Sigmoid colon (tissue), 7 donors: ENCODE measurements around the gene TVP23C. TPM values are rescaled to one million over a fixed set of nuclear protein-coding genes. Genes with fewer than 3 reads are reported as not detected.
A peak's percentile ranks its signal among the peaks of the same experiment; 100 is the strongest.

ENCODE experiments used
- DNase-seq: peaks from one replicate; pipeline ENCODE4 v3.0.0-alpha.2; 2019
- H3K27ac ChIP-seq, 4 donors: fragments of 200-600 bp; sonication (generic); one replicate each; pipeline ENCODE4 v1.5.1; 2016 to 2019; ENCODE audit warnings: mild to moderate bottlenecking in 1 of 4
- H3K27me3 ChIP-seq, 3 donors: fragments of 200-600 bp; sonication (generic); one replicate each; pipeline ENCODE4 v1.5.1; 2019; ENCODE audit warnings: mild to moderate bottlenecking in 1 of 3
- H3K36me3 ChIP-seq, 4 donors: fragments of 200-600 bp; sonication (generic); one replicate each; pipeline ENCODE4 v1.5.1; 2016 to 2019
- H3K4me1 ChIP-seq, 4 donors: fragments of 200-600 bp; sonication (generic); one replicate each; pipeline ENCODE4 v1.5.1; 2017 to 2019
- H3K4me3 ChIP-seq, 4 donors: fragments of 200-600 bp; sonication (generic); one replicate each; pipeline ENCODE4 v1.5.1; 2017 to 2019; ENCODE audit warnings: mild to moderate bottlenecking in 2 of 4, moderate library complexity in 1 of 4
- H3K9me3 ChIP-seq, 4 donors: fragments of 200-600 bp in 3 of 4; sonication (generic) in 3 of 4; one replicate each; pipeline versions ENCODE4 v1.5.1 to v1.6.1; 2013 to 2019
- CTCF ChIP-seq, 4 experiments: fragments of 450-650 bp in 3 of 4; fragments of 200-600 bp in 1 of 4; IDR thresholded peaks; one replicate each; pipeline ENCODE4 v1.5.1; 2016 to 2019; ENCODE audit warnings: antibody characterized with exemption in 4 of 4, mild to moderate bottlenecking in 3 of 4, moderate library complexity in 2 of 4
- EP300 ChIP-seq, 4 donors: sonication (generic); formaldehyde crosslinking; IDR thresholded peaks; one replicate each; pipeline ENCODE4 v1.6.1; 2017; ENCODE audit warnings: antibody characterized with exemption in 4 of 4
- POLR2A ChIP-seq, 2 donors: fragments of 450-650 bp; IDR thresholded peaks; one replicate each; pipeline ENCODE4 v1.6.1; 2016; ENCODE audit warnings: antibody characterized with exemption in 2 of 2, mild to moderate bottlenecking in 2 of 2, moderate library complexity in 2 of 2
- POLR2AphosphoS5 ChIP-seq, 4 donors: sonication (generic); formaldehyde crosslinking; IDR thresholded peaks; one replicate each; pipeline ENCODE4 v1.6.1; 2017; ENCODE audit warnings: antibody characterized with exemption in 4 of 4
- WGBS, 2 donors: extraction: QIAGEN DNeasy Blood & Tissue Kit; methylation state at CpG; one replicate each; pipeline ENCODE4 v1.1.7; 2013; 5-methylcytosine and 5-hydroxymethylcytosine counted together
- intact Hi-C: fragments of 100-400 bp; cut with DNase I; formaldehyde crosslinking; loops from one replicate; pipeline ENCODE4 v1.15.1; 2023
- polyA plus RNA-seq, 3 donors: library from polyadenylated mRNA; stranded (reverse); fragments of 200-250 nt; gene quantifications; one replicate each; pipeline ENCODE4 v1.2.3, GENCODE V29; 2013
- total RNA-seq, 4 donors: library from RNA; depleted of rRNA; stranded (reverse); fragments of >200 nt; gene quantifications; one replicate each; pipeline ENCODE4 v1.1.0, GENCODE V29; 2016
- donor health status: healthy with polysubstance abuse.
- donor health status: Bipolar disorder and iron deficiency.
- donor health status: healthy.

TVP23C gene
- total and polyA plus RNA-seq, 7 donors = 1.4 to 18.1 (median 9.4) TPM; not detected in 1

DNA sequence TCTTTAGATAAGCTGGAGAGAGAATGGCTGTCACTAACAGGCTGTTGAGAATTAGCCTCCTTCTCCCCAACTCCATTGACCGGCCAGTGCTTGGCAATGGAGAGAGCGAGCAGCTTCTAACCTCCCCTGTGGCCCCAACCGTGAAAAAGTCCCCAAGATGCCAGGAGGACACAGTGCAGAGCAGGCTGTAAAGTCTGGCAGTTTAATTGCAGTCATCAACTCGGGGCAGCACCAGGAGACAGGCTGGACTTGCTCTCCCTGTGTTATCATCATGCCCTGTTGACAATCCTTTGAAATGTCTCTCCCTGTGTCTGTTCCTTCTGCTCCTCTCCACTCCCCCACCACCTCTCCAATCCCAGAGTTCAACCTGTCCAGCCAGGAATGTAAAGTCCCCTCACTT is 95.2 kb downstream of the TVP23C start:
- Histone ChIP-seq H3K4me1 (peaks cover 0 to 35% (median 28%) of the 10 kb centered on the region in 4 donors), H3K27ac (peak overlapping the region in 3 of 4 donors; percentile 39 to 60 (median 47)), H3K36me3 (no peaks in the 10 kb centered on the region), H3K27me3 (no peaks in the 10 kb centered on the region), H3K4me3 (no peak overlapping the region), H3K9me3 (no peaks in the 10 kb centered on the region)
- WGBS, 2 donors = 13 to 38% methylated on average over 4 of the region's 4 CpGs
- TF ChIP-seq EP300 (IDR thresholded peaks at IDR 0.05) (no peak), POLR2AphosphoS5 (IDR thresholded peaks at IDR 0.05) (peak; percentile 50 to 84 (median 70))
- no peak for DNase-seq
- intact Hi-C loops = no loop called here

DNA sequence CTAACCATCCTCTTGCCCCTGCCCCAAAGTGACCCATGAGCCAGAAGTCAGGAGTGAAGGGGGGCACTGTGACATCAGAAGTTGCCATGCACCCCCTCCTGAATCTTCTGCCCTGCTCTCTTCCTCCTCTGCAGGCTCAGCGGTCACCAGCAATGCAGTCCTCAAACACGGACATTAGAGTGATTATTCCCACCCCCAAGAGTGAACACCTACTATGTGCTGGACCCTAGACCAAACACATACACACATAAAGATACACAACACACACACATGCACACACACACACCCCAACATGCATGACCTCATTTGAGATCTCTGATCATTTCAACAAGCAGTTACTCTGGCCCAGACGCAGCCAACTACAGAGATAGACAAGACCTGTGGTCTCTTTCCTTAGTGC is 95.7 kb downstream of the TVP23C start, which contains the start of gene CDRT4:
Gene CDRT4, minus strand, starts transcription at position 30 of the 400 bp plus-strand sequence. CDS start 27,383 bp downstream, outside the sequence.
- 89 to 93% methylated on average over 3 of the region's 3 CpGs for WGBS, 2 donors
- no peak for DNase-seq
- Histone ChIP-seq H3K27ac (peak within 1 kb of the TSS in 3 of 4 donors; percentile 39 to 60 (median 47)), H3K9me3 (no peaks in the 10 kb centered on the region), H3K4me1 (peaks cover 0 to 41% (median 34%) of the 10 kb centered on the region in 4 donors), H3K36me3 (no peaks in the 10 kb centered on the region), H3K4me3 (no peak within 1 kb of the TSS), H3K27me3 (no peaks in the 10 kb centered on the region)
- TF ChIP-seq POLR2A (IDR thresholded peaks at IDR 0.05) (no peak), EP300 (IDR thresholded peaks at IDR 0.05) (no peak), POLR2AphosphoS5 (IDR thresholded peaks at IDR 0.05) (no peak), CTCF (IDR thresholded peaks at IDR 0.05) (no peak)
- intact Hi-C loops = no loop called here

DNA sequence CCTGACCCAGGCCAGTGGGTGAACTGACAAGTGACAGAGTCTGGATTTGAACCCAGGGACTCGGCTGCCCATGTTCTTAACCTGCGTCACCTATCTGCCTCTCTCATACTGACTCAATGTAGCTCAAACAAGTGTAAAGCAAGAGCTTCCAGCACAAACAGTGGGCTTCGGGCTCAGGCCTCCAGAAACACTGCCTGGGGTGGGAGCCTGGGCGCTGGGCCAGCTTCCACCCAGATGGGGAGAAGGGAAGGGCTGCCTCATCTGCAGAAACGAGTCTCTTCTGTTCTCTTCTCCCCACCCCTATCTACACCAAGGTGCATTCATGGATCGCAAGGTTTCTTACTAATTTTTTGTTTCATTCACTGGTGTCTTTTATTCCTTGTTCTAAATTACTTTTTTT is 97.2 kb downstream of the TVP23C start:
- intact Hi-C loops = no loop called here
- H3K4me1 ChIP-seq = peaks cover 0 to 53% (median 36%) of the 10 kb centered on the region in 4 donors
- no peak for TF ChIP-seq POLR2AphosphoS5 (IDR thresholded peaks at IDR 0.05)

DNA sequence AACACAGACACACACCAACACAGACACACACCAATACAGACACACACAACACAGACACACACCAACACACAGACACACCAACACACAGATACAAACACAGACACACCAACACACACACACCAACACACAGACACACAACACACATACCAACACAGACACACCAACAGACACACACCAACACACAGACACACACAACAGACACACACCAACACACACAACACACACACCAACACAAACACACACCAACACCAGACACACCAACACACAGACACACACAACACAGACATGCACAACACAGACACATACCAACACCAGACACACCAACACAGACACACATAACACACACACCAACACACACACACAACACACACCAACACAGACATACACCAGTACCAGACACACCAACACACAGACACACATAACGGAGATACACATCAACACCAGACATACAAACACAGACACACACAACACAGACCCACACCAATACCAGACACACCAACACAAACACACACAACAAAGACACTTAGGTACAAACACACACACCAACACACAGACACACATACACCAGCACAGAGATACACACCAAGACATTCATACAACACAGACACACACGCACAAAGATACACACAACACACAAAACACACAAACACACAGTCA is 98.1 kb downstream of the TVP23C start:
- no peak for TF ChIP-seq CTCF (IDR thresholded peaks at IDR 0.05)
- TF ChIP-seq POLR2AphosphoS5 (IDR thresholded peaks at IDR 0.05) = no peak
- no peak for TF ChIP-seq EP300 (IDR thresholded peaks at IDR 0.05)
- no peak for TF ChIP-seq POLR2A (IDR thresholded peaks at IDR 0.05)
- intact Hi-C loops = no loop called here
- no peak overlapping the region for H3K4me3 ChIP-seq
- H3K36me3 ChIP-seq = no peaks in the 10 kb centered on the region
- WGBS, 2 donors = 93 to 99% methylated on average over 2 of the region's 2 CpGs
- no peaks in the 10 kb centered on the region for H3K27me3 ChIP-seq
- H3K27ac ChIP-seq = peak overlapping the region; percentile 64 to 78 (median 68)
- H3K4me1 ChIP-seq = peaks cover 0 to 59% (median 41%) of the 10 kb centered on the region in 4 donors
- no peaks in the 10 kb centered on the region for H3K9me3 ChIP-seq
- no peak for DNase-seq

More for the DNA sequence above, 97.2 kb downstream of the TVP23C start:
- no peak for DNase-seq
- no peaks in the 10 kb centered on the region for H3K27me3 ChIP-seq
- WGBS, 2 donors = 85% methylated on average over 6 of the region's 6 CpGs
- H3K9me3 ChIP-seq = no peaks in the 10 kb centered on the region
- no peak overlapping the region for H3K4me3 ChIP-seq
- H3K27ac ChIP-seq = peak overlapping the region in 1 of 4 donors; percentile 21
- no peaks in the 10 kb centered on the region for H3K36me3 ChIP-seq

GRCh38 chr17:15464231-15464985 is 98.9 kb downstream of the TVP23C start:
- Histone ChIP-seq H3K27ac (peak overlapping the region; percentile 64 to 78 (median 68)), H3K4me1 (peaks cover 0 to 64% (median 43%) of the 10 kb centered on the region in 4 donors), H3K27me3 (no peaks in the 10 kb centered on the region), H3K9me3 (no peaks in the 10 kb centered on the region), H3K4me3 (no peak overlapping the region), H3K36me3 (no peaks in the 10 kb centered on the region)
- intact Hi-C loops = no loop called here
- DNase-seq = no peak
- WGBS, 2 donors = 79% methylated on average over 11 of the region's 11 CpGs
- no peak for TF ChIP-seq POLR2A (IDR thresholded peaks at IDR 0.05)
- no peak for TF ChIP-seq CTCF (IDR thresholded peaks at IDR 0.05)
- no peak for TF ChIP-seq POLR2AphosphoS5 (IDR thresholded peaks at IDR 0.05)
- TF ChIP-seq EP300 (IDR thresholded peaks at IDR 0.05) = no peak
